GM18873 (cell line): ENCODE measurements around the gene HK1.

ENCODE experiments used
- ATAC-seq: cut with Tn5 transposase; IDR thresholded peaks from one replicate; pipeline ENCODE4 v1.9.1; 2021; ENCODE audit warnings: mild to moderate bottlenecking, moderate library complexity, moderate number of reproducible peaks; ENCODE audit not compliant: unreplicated experiment, low FRiP score

The HK1 gene

DNA sequence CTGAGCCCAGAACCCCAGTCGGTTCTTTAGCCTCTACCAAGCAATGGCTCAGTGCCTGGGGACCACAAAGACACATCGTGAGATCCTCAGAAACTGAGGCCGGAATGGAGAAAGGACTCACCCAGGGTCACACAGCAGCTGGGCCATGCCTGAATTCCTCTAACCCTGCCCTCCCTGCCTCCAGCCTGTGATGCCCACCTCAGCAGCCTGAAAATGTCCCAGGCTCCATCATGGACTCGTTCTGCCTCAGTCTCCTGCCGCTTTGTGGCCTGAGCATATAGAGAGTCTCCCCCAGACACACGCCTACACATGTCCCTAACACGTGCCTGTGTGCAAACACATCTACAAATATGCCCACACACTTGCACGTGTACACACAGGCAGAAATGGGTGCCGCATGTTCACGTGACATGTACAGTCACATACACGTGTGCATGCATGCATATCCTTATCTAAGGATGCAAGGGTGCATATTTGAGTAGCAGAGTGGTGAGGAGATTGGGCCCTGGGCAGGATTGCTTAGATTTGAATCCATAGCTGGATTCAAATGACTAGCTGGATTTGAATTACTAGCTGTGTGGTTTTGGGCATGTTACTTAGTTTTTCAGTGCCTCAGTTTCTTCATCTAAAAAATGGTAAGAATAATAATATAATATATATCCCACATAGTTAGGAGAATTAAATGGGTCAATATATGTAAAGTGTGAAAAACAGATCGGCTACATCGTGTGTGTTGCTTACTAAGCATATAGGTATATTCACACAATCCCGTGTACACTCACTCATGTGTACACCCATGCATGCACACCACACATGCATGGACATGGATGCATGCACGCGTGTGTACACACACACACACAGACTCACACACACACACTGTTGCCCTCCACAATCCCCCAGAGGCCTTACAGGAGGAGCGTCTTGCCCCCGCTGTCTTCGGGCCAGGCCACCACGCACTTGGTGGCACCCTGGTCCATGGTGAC is 136.0 kb downstream of the HK1 start:
- ATAC-seq: no peak

DNA sequence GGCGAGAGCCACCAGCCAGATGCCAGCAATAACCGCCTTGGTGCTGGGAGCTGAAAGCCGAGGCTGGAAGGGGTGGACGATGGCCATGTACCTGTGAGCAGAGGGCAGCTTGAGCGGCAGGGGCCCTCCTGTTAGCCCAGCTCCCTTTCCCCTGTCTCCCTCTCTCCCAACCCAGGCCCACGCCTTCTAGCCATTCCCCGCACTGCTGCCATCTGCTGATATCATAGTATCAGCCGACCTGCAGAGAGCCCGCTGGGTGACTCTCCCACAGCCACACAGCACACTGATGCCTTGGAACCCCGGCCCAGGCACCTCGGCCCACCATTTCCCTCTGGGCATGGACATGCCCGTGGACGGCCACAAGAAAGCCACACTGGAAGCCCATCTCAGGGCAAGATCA is 136.8 kb downstream of the HK1 start:
- no peak for ATAC-seq

- ATAC-seq: no peak
Observed at GRCh38 chr10:69415951-69416350, 137.7 kb downstream of the HK1 start.

- no peak for ATAC-seq
Observed at GRCh38 chr10:69416695-69417094, 138.4 kb downstream of the HK1 start, which contains the start of gene TACR2. TACR2 (minus strand) TSS chr10:69416918; CDS start chr10:69416323, 595 bp downstream.

DNA sequence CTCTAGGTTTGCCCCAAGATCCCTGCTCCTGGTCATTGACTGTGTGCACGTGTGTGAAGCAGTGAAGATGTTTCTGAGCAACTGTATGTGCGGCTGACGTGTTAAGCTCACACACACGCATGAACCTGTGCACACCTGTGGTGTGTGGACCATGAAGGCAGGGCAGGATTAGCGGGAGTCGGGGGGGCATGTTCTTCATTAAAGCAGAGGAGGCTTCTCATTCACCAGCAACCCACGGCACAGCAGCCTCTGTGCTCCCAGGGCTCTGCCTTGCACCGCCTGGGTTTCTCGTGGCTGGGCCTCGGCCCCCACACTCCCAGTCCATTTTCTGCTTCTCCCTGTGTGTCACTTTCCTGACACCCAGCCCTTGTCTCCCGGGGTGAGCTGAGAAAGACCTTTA is 139.2 kb downstream of the HK1 start:
- no peak for ATAC-seq

GRCh38 chr10:69418052-69418752 is 139.9 kb downstream of the HK1 start:
- ATAC-seq: no peak

DNA sequence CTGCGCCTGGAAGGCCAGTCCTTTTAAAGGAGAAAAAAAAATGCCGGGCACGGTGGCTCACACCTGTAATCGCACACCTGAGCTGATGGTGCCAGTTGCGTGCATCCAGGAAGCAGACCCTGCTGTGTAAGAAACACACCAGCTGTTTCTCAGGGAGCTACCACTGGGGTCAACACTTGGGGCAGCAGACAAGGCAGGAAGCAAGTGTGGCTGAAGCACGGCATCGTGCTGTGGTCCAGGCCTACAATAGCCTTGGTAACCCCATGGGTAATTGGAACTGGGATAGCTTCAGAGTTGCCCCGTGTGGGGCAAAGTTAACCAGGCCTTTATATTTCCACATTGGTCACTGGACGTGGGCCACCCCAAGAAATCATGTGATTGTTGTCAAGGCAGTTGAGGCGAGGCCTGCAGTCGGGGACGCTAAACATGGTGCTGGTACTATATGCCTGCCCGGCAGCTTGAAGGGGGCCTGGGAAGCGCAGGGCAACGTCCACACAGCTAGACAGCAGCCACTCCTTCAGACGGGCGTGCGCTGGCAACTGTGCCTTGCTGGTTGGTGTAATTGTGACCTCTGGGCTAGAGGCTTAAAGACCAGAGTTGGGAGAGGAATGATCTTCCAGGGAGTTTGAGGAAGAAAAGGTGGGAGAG is 140.9 kb downstream of the HK1 start:
- no peak for ATAC-seq

DNA sequence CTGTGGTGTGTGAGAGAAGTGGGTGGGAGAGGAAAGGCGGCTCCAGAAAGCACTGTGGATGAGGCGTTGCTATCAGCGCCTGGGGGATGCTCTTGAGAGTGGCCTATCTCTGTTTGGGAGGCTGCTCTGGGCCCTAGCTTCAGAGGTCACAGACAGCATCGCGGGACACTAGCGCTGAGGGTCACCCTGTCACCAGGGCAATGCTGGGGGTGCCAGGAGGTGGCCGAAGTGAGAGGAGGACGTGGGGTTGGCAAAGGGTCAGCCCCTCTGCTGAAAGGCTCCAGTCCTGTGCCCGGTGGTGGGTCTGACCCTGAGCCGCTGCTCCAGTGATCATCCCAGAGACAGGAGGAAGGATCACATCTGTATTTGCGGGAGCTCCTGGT is 141.4 kb downstream of the HK1 start:
- no peak for ATAC-seq

- ATAC-seq: no peak
Observed at GRCh38 chr10:69421611-69422308, 143.5 kb downstream of the HK1 start.

DNA sequence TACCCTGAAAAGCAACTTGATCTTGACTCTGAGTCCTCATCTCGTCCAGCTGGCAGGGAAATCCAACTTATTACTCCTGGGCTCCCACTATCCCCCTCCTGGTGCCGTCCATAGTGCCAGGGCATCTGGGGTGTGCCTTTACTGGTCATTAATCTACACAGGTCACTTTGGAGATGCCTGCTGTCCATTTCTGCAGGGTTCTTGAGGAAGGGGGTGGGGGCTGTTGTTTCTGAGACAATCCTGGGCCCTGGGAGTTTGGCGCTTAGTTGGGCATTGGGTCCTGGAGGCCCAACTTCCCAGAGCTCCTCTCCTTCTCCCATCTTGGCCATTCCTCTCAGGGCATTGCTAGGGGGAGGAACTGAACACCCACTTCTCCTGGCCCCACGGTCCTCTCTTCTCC is 144.4 kb downstream of the HK1 start:
- ATAC-seq: no peak

DNA sequence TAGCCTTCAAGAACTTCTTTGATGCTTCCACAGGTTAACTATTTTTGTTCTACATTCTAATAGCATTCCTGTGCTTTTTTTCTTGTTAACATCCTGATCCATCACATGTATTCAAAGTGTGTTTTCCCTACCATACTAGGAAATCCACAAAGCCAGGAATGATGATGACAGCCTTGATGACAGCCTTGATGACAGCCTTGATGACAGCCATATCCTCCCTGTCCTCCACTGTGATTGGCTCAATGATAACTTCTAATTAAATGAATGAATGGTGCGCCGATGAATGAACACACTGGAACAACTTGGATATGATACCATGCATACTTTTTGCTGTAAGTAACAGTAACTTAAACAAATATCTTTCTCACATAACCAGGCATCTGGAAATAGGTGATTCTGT is 146.7 kb downstream of the HK1 start:
- ATAC-seq: no peak

GRCh38 chr10:69425511-69426298 is 147.4 kb downstream of the HK1 start:
- no peak for ATAC-seq

- no peak for ATAC-seq
Observed at GRCh38 chr10:69426376-69426727, 148.1 kb downstream of the HK1 start.

- no peak for ATAC-seq
Observed at GRCh38 chr10:69428165-69428564, 149.9 kb downstream of the HK1 start.

GRCh38 chr10:69434169-69434568 is 155.9 kb downstream of the HK1 start:
- no peak for ATAC-seq

- no peak for ATAC-seq
Observed at GRCh38 chr10:69434926-69435325, 156.6 kb downstream of the HK1 start.

DNA sequence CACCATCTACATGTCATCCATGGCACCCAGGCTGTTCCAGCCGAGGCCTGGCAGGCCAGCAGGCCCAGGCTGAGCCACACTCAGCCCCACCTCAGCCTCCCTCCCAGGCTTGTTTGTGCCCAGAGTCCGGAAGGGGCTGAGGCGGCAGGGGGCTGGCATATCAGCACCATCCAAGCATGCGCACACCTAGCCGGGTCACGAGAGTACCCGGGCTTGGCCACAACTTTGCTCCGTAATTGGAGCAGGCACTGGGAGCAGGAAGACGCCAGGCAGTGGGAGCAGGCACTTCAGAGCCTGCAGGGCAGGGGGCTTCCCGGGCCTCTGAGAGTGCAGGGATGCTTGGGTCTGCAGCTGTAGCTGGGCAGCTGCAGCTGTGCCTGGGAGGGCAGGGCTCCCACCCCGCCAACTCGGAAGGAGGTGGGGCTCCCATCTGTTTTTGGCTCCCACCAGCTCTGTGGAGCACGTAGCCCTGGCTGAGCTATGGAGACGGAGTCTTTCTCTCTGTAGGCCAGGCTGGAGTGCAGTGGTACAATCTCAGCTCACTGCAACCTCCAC is 157.7 kb downstream of the HK1 start:
- ATAC-seq: no peak

GRCh38 chr10:69437321-69438259 is 159.3 kb downstream of the HK1 start:
- ATAC-seq: no peak
